Activated CD4-positive, CD25-positive, alpha-beta regulatory T cell treated with anti-CD3 and anti-CD28 coated beads, Interleukin-2, amount 50 U/mL, for 24 hours (primary cell): ENCODE results near the gene UNC5CL.

Experiments used
- ATAC-seq, 2 donors: fragments of 150-1000 bp; cut with Tn5 transposase; one replicate each; pipeline ENCODE4 v1.10.0; 2021; ENCODE audit warnings: mild to moderate bottlenecking in 1 of 2, moderate library complexity in 1 of 2

The UNC5CL gene

DNA sequence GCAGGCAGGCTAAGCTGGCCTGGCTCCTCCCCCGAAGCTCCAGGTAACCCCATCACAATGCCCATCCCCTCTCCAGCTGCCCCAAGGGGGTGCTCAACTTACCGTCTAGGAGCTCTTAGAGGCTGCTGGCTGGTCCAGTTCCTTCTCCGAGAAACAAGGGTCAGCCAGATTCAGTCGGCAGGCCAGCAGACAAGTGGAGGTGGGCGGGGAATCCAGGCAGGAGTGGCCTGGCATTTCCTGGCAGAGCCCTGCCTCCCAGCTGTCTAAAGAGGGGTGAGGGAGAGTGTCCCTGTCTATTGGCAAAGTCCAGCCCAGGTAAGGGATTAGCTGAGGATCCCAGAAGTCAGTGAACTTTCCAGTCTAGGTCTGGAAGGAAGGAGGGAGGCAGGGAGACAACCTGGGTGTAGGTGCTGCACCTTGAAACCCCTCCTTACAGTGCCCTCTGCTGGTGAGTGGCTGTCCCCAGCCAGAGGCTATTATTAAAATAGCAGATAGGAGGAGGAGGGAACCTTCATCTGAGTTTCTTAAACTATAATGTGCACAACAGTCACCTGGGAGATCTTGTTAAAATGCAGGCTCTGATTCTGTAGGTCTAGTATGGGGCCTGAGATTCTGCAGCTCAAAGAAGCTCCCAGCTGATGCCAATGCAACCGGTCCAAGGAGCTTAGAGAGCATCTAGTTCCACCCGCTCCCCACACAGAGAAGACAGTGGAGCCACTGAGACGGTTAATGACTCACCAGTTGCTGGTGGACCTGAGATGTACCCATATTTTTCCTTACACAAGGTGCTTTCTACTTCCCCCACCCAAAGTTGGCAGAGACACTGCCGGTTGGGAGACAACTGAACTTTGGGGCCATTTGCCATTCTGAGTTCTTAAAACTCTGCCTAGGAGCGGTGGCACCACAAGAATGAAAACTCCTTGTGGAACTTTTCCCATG, at the start of gene UNC5CL:
Gene UNC5CL (minus strand): TSS at position 162 of the 939 bp plus-strand sequence. CDS start 4,147 bp downstream, outside the sequence.
- ATAC-seq = peak; percentile 55 to 63

GRCh38 chr6:41088451-41088850, 49.4 kb upstream of the UNC5CL start:
- ATAC-seq = no peak

GRCh38 chr6:41085182-41085581, 46.2 kb upstream of the UNC5CL start:
- no peak for ATAC-seq

GRCh38 chr6:41083072-41083471, 44.1 kb upstream of the UNC5CL start:
- ATAC-seq = no peak

DNA sequence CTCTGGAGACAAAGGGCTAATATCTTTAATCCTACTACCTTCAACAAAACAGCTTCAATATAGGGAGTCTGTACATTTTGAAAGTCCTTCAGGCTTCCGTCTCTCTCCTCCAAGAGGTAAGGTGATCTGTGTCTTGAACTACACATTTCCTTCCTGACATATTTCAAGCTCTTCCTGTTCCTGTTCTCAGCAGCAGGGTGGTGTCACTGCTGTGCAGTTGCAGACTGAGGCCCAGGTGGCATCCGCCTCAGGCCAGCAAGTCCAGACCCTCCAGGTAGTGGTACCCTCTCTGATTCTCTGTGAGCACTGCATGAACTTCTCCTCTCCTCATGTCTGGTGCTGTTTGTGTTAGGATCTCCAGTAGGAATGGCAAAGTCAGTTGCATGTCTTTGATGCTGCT, 41.6 kb upstream of the UNC5CL start:
- ATAC-seq = no peak

DNA sequence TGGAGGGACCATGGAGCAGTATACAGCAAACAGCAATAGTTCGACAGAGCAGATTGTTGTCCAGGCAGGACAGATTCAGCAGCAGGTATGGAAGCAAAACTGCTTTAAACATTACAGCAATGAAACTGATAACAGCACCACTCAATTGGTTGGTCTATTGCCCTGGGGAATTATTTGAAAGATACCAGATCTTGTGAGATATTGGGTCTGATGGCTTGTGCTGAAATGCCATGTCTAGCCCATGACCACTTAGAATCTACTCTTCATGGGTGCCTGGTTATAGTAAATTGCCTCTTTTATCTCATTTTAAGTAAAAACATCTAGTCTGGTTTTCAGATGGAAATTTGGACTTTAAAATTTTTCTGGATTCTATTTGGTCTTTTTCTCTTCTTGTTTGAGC, 40.1 kb upstream of the UNC5CL start:
- ATAC-seq = no peak

DNA sequence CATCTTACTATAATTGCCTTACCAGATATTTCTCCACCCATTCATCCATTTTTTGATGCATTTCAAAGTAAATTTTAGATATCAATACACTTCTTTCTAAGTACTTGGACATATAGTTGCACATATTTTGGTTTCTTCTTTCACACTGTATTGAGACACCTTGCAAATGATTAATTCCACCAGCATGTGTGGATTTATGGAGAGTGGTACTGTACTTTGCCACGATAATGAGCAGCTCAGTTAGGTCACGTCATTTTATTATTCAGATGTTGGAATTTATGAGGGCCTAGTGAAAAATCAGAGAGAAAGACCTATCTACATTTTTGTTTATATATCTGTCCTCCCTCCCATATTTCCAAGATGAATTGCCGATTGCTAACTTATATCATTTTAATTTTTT, 39.1 kb upstream of the UNC5CL start:
- no peak for ATAC-seq

DNA sequence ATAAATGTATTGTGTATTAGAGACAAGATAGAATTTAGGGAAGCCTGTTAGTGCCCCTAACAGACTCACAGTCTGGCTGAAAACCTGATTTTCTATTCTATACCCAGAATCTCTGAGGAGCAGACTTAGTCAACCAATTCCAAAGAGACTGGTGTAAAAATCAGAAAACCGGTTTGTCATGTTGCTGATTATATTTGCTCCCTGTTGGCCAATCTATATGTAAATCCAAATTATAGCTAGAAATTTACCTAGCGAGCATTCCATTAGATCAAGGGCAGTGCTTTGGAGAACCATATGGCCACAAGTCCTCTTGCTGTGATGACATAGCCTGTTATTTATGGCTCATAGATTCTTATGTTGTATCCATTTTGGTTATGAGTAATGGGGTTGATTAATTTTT, 38.5 kb upstream of the UNC5CL start:
- ATAC-seq = no peak

- ATAC-seq = no peak
Observed at GRCh38 chr6:41075651-41076626, 36.9 kb upstream of the UNC5CL start.

- no peak for ATAC-seq
Observed at GRCh38 chr6:41074692-41075436, 35.8 kb upstream of the UNC5CL start.

DNA sequence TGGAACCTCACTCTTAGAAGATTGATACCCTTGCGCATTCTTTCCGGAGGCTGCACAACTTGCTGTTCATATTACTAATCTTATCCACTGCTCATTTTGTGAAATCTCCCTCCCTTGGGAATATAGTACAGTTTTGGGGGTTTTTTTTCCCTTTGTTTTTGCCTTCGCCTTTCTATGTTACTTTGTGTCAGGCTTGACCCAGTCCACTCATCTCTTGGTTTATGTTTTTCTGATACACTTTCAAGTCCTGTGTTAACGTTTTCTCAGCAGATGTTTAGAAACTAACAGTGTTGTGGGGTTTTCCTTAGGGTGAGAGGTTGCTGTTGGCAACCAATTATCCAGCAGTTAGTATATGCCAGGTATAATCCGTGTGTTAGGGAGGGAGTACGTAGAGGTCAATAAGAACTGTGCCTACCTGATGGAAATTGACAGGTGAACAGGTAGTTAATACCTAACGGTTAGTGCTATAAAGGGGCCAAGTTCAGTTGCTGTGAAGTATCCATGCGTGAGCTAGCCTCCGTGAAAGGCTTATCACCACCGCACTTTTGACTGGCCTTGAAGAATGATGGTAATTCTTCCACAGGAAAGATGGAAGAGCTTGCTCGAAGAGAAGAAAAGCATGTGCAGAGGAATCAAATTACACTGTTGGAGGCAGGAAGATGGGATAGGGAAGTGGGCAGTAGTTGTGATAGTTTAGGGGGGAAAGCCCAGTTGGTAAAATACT, 35.1 kb upstream of the UNC5CL start:
- no peak for ATAC-seq

DNA sequence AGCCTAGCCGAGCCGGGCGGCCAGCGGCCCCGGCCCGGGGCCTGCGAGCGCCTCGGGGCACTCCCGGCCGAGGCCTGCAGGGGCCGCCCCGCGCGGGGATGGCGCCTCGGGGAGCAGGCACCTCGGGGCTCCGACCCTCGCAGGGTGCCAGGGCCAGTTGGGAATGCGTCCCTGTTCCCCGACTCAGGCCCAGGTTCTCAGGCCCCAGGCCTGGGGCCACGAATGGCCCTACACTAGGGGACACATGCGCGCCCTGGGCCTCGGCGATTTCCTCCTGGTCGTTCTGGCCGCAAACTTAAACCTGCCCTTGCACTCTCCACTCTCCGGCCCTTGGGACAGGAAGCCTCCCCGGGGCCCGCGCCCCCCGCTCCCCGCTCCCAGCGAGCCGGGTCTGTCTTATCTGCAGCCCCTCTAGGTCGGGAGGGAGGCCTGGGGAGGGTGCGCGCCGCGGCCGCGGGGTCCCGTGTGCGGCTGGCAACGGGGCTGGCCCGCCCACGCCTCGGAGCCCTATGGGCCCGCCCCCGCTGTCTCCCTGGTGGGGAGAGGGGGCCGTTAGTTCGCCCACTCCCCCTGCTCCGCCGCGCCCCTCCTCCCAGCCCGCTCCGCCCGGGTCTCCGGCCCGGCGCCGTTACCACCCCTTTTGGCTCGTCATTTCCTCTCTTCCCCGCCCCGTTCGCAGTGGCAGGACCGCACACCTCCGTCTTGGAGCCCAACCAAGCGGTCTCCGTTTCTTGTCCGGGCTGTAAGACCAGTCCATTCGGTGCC, 34.4 kb upstream of the UNC5CL start:
- peak; percentile 5 to 9 for ATAC-seq

DNA sequence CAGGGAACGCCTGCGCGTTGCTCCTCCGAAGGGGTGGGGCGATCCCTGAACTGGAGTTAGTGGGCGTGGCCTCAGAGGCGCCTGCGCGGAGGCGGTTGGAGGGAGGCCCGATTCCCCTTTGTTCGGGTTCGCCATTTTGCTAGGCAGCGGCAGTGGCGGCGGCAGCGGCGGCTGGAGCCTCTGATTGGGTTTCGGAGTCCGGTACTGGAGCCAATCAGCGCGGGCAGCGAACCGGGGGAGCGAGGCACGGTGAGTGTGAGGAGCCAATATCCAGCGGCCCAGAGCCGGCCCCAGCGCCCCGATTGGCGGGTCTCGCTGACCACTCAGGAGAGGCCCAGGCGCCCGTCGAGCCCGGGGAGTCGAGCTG, 33.8 kb upstream of the UNC5CL start, which contains the start of gene NFYA:
Gene NFYA (plus strand): TSS at position 139 of the 367 bp plus-strand sequence. CDS start 6,116 bp downstream, outside the sequence.
- ATAC-seq = peak; percentile 78 to 80

DNA sequence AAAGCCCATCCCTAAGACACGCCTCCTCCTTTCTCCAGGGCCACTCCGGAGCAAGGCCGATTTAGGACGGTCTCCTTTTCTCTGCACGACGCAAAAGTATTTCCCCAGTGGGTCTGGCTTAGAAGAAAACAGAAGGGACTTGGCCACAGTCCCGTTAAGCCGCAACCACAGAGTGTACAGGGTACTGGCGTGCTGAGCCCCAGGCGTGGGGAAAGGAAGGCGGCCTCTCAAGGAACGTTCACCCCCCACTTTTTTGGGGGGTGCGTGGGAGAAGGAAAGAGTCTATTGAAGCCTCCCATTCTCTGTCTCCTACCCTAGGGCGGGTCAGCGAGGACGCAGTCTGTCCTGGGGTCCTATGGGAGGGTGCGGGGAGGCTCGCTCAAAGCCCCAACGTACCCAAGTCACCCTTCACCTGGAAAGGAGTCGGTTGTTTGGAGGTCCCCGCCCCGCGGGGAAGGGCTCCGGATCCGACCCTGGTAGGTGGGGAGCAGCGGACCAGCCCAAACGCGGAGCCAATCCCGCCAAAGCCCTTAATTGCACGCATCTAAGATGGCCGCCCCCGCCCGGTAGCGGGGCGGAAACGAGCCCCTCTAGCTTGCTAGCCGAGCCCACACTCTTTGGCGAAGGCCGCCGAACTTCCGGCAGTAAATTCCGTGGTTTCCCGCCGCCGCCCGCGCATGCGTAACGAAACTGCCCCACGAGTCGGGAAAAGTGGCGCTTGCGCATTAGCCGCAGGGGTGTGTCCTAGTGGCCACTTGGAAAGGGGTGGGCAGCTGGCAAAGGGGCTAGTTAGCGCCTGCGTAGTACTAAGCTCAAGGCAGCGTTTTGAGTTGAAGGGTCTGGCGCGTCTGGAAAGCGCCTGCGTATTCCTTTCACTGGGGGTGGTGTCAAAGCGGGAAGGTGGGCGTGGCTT, 33.2 kb upstream of the UNC5CL start, which contains the start of gene OARD1:
Gene OARD1 (minus strand): TSS at position 434 of the 913 bp plus-strand sequence. CDS start 722 bp downstream, outside the sequence.
- ATAC-seq = peak; percentile 80 to 84

DNA sequence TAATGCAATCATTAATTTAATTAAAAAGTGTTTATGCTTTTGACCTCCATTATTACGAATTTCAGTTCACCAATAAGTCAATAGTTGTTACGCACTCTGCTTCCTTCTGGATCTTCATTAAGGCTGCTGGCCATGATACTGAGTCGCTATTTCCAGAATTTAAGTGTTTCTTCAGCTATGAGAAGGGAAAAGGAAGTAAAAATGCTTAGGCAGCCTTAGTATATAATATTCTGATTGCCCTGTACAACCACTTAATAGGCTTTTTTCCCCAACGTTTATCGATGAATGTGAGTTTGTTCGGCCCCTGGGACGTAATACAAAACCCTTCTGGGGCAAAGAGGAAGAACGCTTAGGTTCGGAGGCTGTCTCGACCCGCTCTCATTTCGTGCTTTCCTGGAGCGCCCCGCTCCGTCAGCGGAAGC, 32.5 kb upstream of the UNC5CL start:
- no peak for ATAC-seq

DNA sequence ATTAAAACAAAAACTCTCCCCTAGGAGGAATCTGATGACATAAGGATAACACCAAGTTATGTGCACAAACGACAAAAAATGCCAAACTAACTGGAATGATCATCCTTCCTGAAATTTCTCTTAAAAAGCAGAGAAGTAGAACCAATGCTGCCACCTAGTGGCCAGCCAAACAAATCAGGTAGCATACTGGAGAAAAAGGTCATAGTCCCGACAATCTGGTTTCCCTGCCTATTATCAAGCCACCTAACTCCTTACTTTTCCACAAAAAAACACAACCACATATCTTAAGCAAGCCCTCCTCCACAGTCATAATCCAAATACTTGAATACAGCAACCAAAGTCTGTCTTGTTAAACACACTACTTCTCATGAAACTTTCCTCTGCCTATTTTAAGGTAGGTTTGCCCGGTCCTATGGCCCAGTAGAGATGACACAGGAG, 27.9 kb upstream of the UNC5CL start:
- ATAC-seq = no peak

- no peak for ATAC-seq
Observed at GRCh38 chr6:41065550-41066026, 26.6 kb upstream of the UNC5CL start.

DNA sequence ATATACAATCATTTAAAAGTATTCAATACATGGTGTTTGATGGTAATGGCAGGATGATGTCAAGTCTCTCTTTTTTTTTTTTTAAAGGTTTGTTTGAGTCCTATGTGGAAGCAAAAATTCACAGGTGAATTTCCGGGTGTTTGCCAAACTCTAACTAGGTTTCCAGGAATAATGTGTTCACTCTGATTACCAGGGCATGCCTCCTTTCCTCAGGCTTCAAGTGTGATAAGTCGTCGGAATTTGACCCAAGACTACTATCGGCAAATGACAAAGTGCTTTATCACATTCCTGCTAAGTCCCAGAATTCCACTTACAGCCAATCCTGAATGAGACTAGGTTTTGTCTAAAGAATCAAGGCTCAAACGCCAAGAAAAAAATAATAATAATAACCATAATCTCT, 25.8 kb upstream of the UNC5CL start:
- ATAC-seq = no peak

- no peak for ATAC-seq
Observed at GRCh38 chr6:41063884-41064285, 24.9 kb upstream of the UNC5CL start.
